GM19324 (cell line): ENCODE measurements around the gene DUS2.

Experiments
- ATAC-seq: cut with Tn5 transposase; IDR thresholded peaks from one replicate; pipeline ENCODE4 v1.9.1; 2021; ENCODE audit warnings: mild to moderate bottlenecking, moderate library complexity; ENCODE audit not compliant: unreplicated experiment, low FRiP score

The DUS2 gene

GRCh38 chr16:68040506-68041288 lies 17.6 kb downstream of the DUS2 start:
- ATAC-seq: no peak

GRCh38 chr16:68041783-68042182 lies 18.7 kb downstream of the DUS2 start:
- ATAC-seq: no peak

- ATAC-seq: no peak
Observed at GRCh38 chr16:68046106-68046505, 23.0 kb downstream of the DUS2 start.

GRCh38 chr16:68047987-68048386 lies 24.9 kb downstream of the DUS2 start:
- no peak for ATAC-seq

- ATAC-seq: no peak
Observed at GRCh38 chr16:68049449-68049848, 26.4 kb downstream of the DUS2 start.

GRCh38 chr16:68055395-68055794 lies 32.3 kb downstream of the DUS2 start:
- ATAC-seq: no peak

GRCh38 chr16:68059804-68060203 lies 36.7 kb downstream of the DUS2 start:
- ATAC-seq: no peak

GRCh38 chr16:68061396-68061795 lies 38.3 kb downstream of the DUS2 start:
- no peak for ATAC-seq

GRCh38 chr16:68062910-68063393 lies 39.9 kb downstream of the DUS2 start:
- no peak for ATAC-seq

- no peak for ATAC-seq
Observed at GRCh38 chr16:68064791-68065365, 41.8 kb downstream of the DUS2 start.

GRCh38 chr16:68065716-68066305 lies 42.7 kb downstream of the DUS2 start:
- ATAC-seq: no peak

- no peak for ATAC-seq
Observed at GRCh38 chr16:68066763-68067162, 43.7 kb downstream of the DUS2 start.

- no peak for ATAC-seq
Observed at GRCh38 chr16:68068926-68069325, 45.8 kb downstream of the DUS2 start.

- ATAC-seq: no peak
Observed at GRCh38 chr16:68069511-68070248, 46.6 kb downstream of the DUS2 start.

- no peak for ATAC-seq
Observed at GRCh38 chr16:68070249-68070730, 47.2 kb downstream of the DUS2 start.

GRCh38 chr16:68070806-68071517 lies 47.9 kb downstream of the DUS2 start:
- ATAC-seq: no peak

- ATAC-seq: no peak
Observed at GRCh38 chr16:68071518-68071901, 48.4 kb downstream of the DUS2 start.

- no peak for ATAC-seq
Observed at GRCh38 chr16:68072038-68072695, 49.1 kb downstream of the DUS2 start.

- ATAC-seq: no peak
Observed at GRCh38 chr16:68073902-68074760, 51.0 kb downstream of the DUS2 start.
